Gastroesophageal sphincter (tissue), 3 donors: ENCODE data around the gene UPF3B.

Experiments
- POLR2A ChIP-seq, 2 donors: fragments of 450-650 bp; IDR thresholded peaks; one replicate each; pipeline ENCODE4 v1.6.1; 2017; ENCODE audit warnings: antibody characterized with exemption in 2 of 2, mild to moderate bottlenecking in 2 of 2, moderate library complexity in 1 of 2
- TF ChIP-seq, protein P1 (sequence below), 4 experiments: fragments of 200-600 bp in 2 of 4; fragments of 450-650 bp in 2 of 4; sonication (generic) in 1 of 4; IDR thresholded peaks; one replicate each; pipeline ENCODE4 v1.5.1; 2017 to 2019; ENCODE audit warnings: antibody characterized with exemption in 4 of 4, mild to moderate bottlenecking in 2 of 4, moderate library complexity in 2 of 4

DNA sequence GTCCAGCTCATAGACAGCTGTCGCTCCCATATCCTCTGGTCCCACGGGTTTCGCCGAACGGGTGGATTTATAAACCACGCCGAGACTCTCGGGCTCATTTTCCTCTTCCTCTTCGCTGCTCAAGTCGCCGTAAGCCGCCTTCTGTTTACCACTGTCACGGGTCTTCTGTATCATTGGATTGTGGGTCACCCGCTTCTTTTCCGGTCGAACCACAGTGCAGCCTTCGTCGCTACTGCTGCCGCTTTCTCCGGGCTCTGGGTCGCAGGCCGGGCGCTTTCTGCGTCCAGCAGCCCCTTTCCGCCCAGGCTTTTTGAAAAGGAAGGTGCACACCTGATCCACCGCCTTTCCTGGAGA lies 18.5 kb upstream of the UPF3B start:
- no peak for TF ChIP-seq POLR2A (IDR thresholded peaks at IDR 0.05)
- TF ChIP-seq, protein P1, sequence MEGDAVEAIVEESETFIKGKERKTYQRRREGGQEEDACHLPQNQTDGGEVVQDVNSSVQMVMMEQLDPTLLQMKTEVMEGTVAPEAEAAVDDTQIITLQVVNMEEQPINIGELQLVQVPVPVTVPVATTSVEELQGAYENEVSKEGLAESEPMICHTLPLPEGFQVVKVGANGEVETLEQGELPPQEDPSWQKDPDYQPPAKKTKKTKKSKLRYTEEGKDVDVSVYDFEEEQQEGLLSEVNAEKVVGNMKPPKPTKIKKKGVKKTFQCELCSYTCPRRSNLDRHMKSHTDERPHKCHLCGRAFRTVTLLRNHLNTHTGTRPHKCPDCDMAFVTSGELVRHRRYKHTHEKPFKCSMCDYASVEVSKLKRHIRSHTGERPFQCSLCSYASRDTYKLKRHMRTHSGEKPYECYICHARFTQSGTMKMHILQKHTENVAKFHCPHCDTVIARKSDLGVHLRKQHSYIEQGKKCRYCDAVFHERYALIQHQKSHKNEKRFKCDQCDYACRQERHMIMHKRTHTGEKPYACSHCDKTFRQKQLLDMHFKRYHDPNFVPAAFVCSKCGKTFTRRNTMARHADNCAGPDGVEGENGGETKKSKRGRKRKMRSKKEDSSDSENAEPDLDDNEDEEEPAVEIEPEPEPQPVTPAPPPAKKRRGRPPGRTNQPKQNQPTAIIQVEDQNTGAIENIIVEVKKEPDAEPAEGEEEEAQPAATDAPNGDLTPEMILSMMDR (IDR thresholded peaks at IDR 0.05) = no peak
